A549 (cell line): ENCODE measurements around the gene GSDMA. TPM values are rescaled to one million over a fixed set of nuclear protein-coding genes. Genes with fewer than 3 reads are reported as not detected.

Experiments
- ATAC-seq, 2 experiments: fragments of 200-7000 bp in 1 of 2; fragments of >200 bp in 1 of 2; cut with Nextera tagmentation in 1 of 2; cut with Tn5 transposase in 1 of 2; 3 replicates each; pipeline versions ENCODE4 v1.8.0 to v1.9.1; 2018 to 2020; ENCODE audit warnings: mild to moderate bottlenecking in 1 of 2, moderate library complexity in 1 of 2
- CTCF ChIA-PET: fragments of 300-600 bp; sonication (Branson Sonifier 250); formaldehyde crosslinking; extraction: SDS; loops from one replicate; lab custom pipeline; 2021; ENCODE audit warnings: antibody characterized with exemption, inconsistent platforms; lab: Yijun Ruan, JAX
- POLR2A ChIA-PET: fragments of 350-600 bp; formaldehyde crosslinking; extraction: SDS; loops from one replicate; lab custom pipeline; 2021; ENCODE audit warnings: antibody characterized with exemption, inconsistent platforms; lab: Yijun Ruan, JAX
- DNase-seq, 2 experiments: peaks; one replicate each; pipeline versions ENCODE4 v3.0.0 to v3.0.0-alpha.2; 2011 to 2016; ENCODE audit warnings: low read depth in 1 of 2, low spot score in 1 of 2
- FAIRE-seq: peaks from 2 replicates; lab custom pipeline; 2011; peaks lifted over from hg19 to GRCh38; lab: Jason Lieb, UNC
- H3K27ac ChIP-seq, 2 experiments: fragments of >200 bp; sonication (Bioruptor Twin); formaldehyde crosslinking; 3 replicates each; pipeline ENCODE4 v1.5.1; 2016 to 2017
- H3K4me1 ChIP-seq: fragments of >200 bp; sonication (Bioruptor Twin); formaldehyde crosslinking; 3 replicates; pipeline ENCODE4 v1.6.1; 2016
- H3K4me2 ChIP-seq: fragments of >200 bp; sonication (Bioruptor Twin); formaldehyde crosslinking; 3 replicates; pipeline ENCODE4 v1.6.1; 2016
- H3K4me3 ChIP-seq: fragments of >200 bp; sonication (Bioruptor Twin); formaldehyde crosslinking; 3 replicates; pipeline ENCODE4 v1.5.1; 2016
- H3K9me3 ChIP-seq: fragments of >200 bp; sonication (Bioruptor Twin); formaldehyde crosslinking; 3 replicates; pipeline ENCODE4 v1.6.1; 2016
- CHD2 ChIP-seq: fragments of 150-350 bp; IDR thresholded peaks from 2 replicates; pipeline ENCODE4 v1.6.1; 2014; ENCODE audit warnings: low read length; ENCODE audit not compliant: partially characterized antibody
- CHD4 ChIP-seq: fragments of 200-600 bp; sonication (generic); IDR thresholded peaks from 2 replicates; pipeline ENCODE4 v1.6.1; 2016; ENCODE audit warnings: antibody characterized with exemption, mild to moderate bottlenecking, borderline replicate concordance
- CTCF ChIP-seq: fragments of >200 bp; sonication (Bioruptor Twin); formaldehyde crosslinking; IDR thresholded peaks from 3 replicates; pipeline ENCODE4 v1.5.1; 2016
- EP300 ChIP-seq, 2 experiments: fragments of >200 bp; sonication (Bioruptor Twin); formaldehyde crosslinking; IDR thresholded peaks; 2 replicates in 1 of 2; 3 replicates in 1 of 2; pipeline ENCODE4 v1.6.1; 2016 to 2017
- GATA3 ChIP-seq: IDR thresholded peaks from 2 replicates; pipeline ENCODE4 v1.6.1; 2012; ENCODE audit warnings: borderline replicate concordance
- HDAC2 ChIP-seq: fragments of 200-600 bp; sonication (generic); IDR thresholded peaks from 2 replicates; pipeline ENCODE4 v1.6.1; 2016
- JUN ChIP-seq, 2 experiments: fragments of >200 bp; sonication (Bioruptor Twin); formaldehyde crosslinking; IDR thresholded peaks; 2 replicates in 1 of 2; 3 replicates in 1 of 2; pipeline ENCODE4 v1.6.1; 2016 to 2017
- MAFK ChIP-seq: fragments of 450-650 bp; IDR thresholded peaks from 2 replicates; pipeline ENCODE4 v1.6.1; 2014; ENCODE audit not compliant: partially characterized antibody
- MAX ChIP-seq: IDR thresholded peaks from 2 replicates; pipeline ENCODE4 v1.6.1; 2012
- NFE2L2 ChIP-seq: fragments of 150-350 bp; conservative IDR thresholded peaks from 2 replicates; pipeline ENCODE4 v1.6.1; 2014; ENCODE audit warnings: low read length
- NPAS2 ChIP-seq: fragments of 250-450 bp; sonication (Bioruptor Pico); IDR thresholded peaks from 2 replicates; pipeline ENCODE4 v1.8.0; 2022; ENCODE audit warnings: mild to moderate bottlenecking, moderate library complexity, borderline replicate concordance
- PBX3 ChIP-seq: IDR thresholded peaks from 2 replicates; pipeline ENCODE4 v1.6.1; 2012
- POLR2AphosphoS2 ChIP-seq: conservative IDR thresholded peaks from 2 replicates; pipeline ENCODE4 v1.6.1; 2012; ENCODE audit warnings: low read length, improper control_type of control experiment, inconsistent platforms
- RAD21 ChIP-seq, 2 experiments: fragments of >200 bp in 1 of 2; sonication (Bioruptor Twin) in 1 of 2; formaldehyde crosslinking in 1 of 2; IDR thresholded peaks in 1 of 2; conservative IDR thresholded peaks in 1 of 2; 2 replicates in 1 of 2; 3 replicates in 1 of 2; pipeline ENCODE4 v1.6.1; 2012 to 2018; ENCODE audit warnings: inconsistent platforms in 1 of 2
- SMC3 ChIP-seq: fragments of >200 bp; sonication (Bioruptor Twin); formaldehyde crosslinking; IDR thresholded peaks from 3 replicates; pipeline ENCODE4 v1.6.1; 2018; ENCODE audit warnings: inconsistent platforms
- TP53 ChIP-seq: fragments of 250-450 bp; sonication (Bioruptor Pico); IDR thresholded peaks from 2 replicates; pipeline ENCODE4 v1.5.0; 2021; ENCODE audit warnings: mild to moderate bottlenecking, moderate library complexity
- ZC3H11A ChIP-seq: fragments of 450-650 bp; IDR thresholded peaks from 2 replicates; pipeline ENCODE4 v1.6.1; 2014; ENCODE audit warnings: antibody characterized with exemption, mild to moderate bottlenecking
- ZNF302 ChIP-seq: fragments of 250-450 bp; sonication (Bioruptor Pico); IDR thresholded peaks from 2 replicates; pipeline ENCODE4 v1.9.0; 2021; ENCODE audit warnings: inconsistent platforms, mild to moderate bottlenecking, moderate library complexity
- WGBS: methylation state at CpG from one replicate; pipeline ENCODE4 v1.1.6; 2017; ENCODE audit errors: missing lambda C conversion rate; 5-methylcytosine and 5-hydroxymethylcytosine counted together
- polyA plus RNA-seq, 4 experiments: library from polyadenylated mRNA; depleted of rRNA in 3 of 4; stranded (reverse); fragments of >200 nt; fragmentation: RNase III in 1 of 4; extraction: RNeasy Plus Mini Kit Qiagen cat#74134 plus additional on column Dnase treatment in 1 of 4; gene quantifications; 2 replicates in 3 of 4; 3 replicates in 1 of 4; pipeline ENCODE4 v1.2.3, GENCODE V29; 2011 to 2017
- small RNA-seq, 6 experiments: library from RNA; depleted of rRNA; stranded (forward); fragments of <200 nt; gene quantifications; one replicate each; pipeline ENCODE3, GENCODE V24; 2012

GSDMA gene
- polyA plus RNA-seq, 2 of the 4 experiments (the other 2 are of a cell fraction) = not detected

GRCh38 chr17:40025559-40025958 is 62.8 kb downstream of the GSDMA start:
- H3K4me3 ChIP-seq = no peak overlapping the region
- H3K9me3 ChIP-seq = no peaks in the 10 kb centered on the region
- no peak overlapping the region for H3K4me2 ChIP-seq
- ChIA-PET POLR2A (interaction anchor here (1.1 kb wide), 1 partner anchor 45 kb away, joined by 3 read pairs; the partner anchor contains the start of gene PSMD3), CTCF (interaction anchor here (0.6 to 23.2 kb wide), 24 partner anchors 14 to 1756 kb away, joined by 3 to 625 read pairs (median 12); partner anchors contain the start of genes CSF3, GSDMA, MED24 and THRA)
- ATAC-seq (no peak), FAIRE-seq (no peak), DNase-seq (no peak)
- H3K4me1 ChIP-seq = peaks cover 37% of the 10 kb centered on the region
- 93% methylated on average over 2 of the region's 2 CpGs for WGBS
- peak overlapping the region in 1 of 2 experiments; percentile 9; a peak in 1 of 6 replicates for H3K27ac ChIP-seq
- TF ChIP-seq CHD4 (no peak), NFE2L2 (no peak), HDAC2 (no peak)

DNA sequence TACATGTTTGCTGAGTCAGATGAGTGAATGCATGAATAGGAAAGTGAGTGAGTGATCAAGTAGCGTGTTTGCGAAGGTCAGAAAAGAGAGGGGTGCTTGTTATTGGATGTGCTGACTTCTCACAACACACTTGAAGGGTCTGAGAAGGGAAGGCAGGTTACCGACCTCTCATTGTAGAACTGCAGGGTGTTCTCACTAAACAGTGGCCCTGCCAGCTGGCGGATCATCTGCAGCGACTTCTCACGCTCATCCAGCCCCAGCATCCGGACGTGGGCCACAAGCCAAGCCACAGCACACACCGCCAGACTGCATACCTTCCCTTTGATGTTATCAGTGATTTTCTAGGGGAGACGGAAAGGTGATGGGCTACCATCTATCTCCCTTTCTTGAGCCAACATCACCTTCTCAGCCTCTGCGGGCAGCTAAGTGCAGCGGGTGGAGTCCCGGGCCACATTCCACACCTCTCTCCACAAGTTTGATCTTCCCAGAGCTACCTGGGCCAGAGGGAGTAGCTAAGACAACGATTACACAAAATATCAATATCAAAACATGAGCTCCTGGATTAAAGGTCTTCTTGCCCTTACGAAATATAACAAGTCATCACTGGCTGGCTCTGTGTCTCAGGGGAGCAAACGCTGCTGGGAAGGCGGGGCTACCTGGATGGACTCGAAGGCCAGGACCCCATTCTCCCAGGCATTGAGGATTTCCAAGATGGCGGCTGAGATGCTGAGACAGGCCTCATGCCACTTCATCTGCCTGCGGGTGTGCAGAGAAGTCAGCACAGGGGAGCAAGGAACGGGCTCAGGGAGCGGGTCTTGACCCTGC is 63.4 kb downstream of the GSDMA start:
- no peak for ATAC-seq
- H3K27ac ChIP-seq = peak overlapping the region; percentile 30 to 56; a peak in 3 of 6 replicates
- TF ChIP-seq JUN (IDR thresholded peaks at IDR 0.05) (no peak), MAFK (peak; percentile 31)
- TF ChIP-seq, all 56 proteins: peak for 1
- Histone ChIP-seq H3K4me3 (no peak overlapping the region), H3K4me2 (no peak overlapping the region), H3K9me3 (no peaks in the 10 kb centered on the region), H3K4me1 (peaks cover 31% of the 10 kb centered on the region)
- DNase-seq (no peak), FAIRE-seq (no peak)
- ChIA-PET CTCF (interaction anchor here (0.6 to 23.2 kb wide), 51 partner anchors 13 to 404 kb away, joined by 3 to 625 read pairs (median 5); partner anchors contain the start of genes CASC3, CSF3, GSDMA and MED24), POLR2A (no interaction called here)
- 91% methylated on average over 21 of the region's 22 CpGs for WGBS

DNA sequence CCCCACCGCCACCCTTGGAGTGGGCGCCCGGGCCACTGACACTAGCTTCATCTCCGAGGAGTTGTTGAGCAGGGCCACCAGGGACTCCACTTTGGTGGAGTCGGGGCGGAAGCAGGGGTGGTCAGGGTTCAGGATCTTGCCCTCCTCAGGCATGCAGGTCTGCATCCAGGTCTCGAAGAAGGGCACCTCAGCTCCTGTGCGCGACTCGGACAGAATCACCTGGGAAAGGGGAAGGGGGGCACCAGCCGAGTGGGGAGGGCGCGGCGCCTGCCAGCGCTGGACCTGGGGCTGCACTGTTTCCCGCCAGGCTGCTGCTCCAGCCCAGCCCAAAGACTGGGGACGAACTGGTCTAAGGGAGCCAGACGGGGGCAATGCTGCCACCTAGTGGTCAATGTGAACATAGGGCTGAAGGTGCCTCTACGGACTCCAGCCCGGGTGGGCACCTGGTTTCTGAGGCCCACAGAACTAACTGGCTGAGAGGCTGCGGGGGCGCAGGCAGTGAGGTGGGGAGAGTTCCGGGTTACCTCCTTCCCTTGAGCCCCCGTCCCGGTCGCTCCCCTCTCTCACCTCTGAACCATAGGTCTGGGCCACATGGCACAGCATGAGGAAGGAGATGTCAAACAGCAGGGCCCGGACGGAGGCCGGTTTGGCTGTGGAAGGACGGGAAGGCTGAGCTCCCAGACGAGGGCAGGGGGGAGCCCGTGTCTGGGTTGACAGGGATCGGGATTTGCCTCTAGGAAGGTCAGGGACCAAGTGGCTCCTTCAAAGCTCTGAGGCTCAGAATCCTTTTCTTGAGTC is 64.2 kb downstream of the GSDMA start:
- POLR2A ChIA-PET = no interaction called here

More for the DNA sequence above, 64.2 kb downstream of the GSDMA start:
- FAIRE-seq = peak; percentile 18
- peak; percentile 83 to 93 for DNase-seq
- no peak for TF ChIP-seq NPAS2 (CRISPR knock-in tag)
- peak; percentile 96 for TF ChIP-seq CTCF
- no peak for TF ChIP-seq EP300 (IDR thresholded peaks at IDR 0.05)
- no peak for TF ChIP-seq ZC3H11A
- TF ChIP-seq GATA3 = no peak
- TF ChIP-seq SMC3 = peak; percentile 82
- no peak for TF ChIP-seq POLR2AphosphoS2
- TF ChIP-seq ZNF302 (CRISPR knock-in tag) = no peak
- no peak for TF ChIP-seq PBX3
- no peak for TF ChIP-seq MAX
- peak; percentile 77 to 79 for TF ChIP-seq RAD21 (conservative IDR thresholded peaks at IDR 0.05 in 1 of 2, IDR thresholded peaks at IDR 0.05 in 1 of 2)
- 0 out of 2 replicates have a peak, but pooled peaks have one; percentile 27 for TF ChIP-seq TP53 (CRISPR knock-in tag)
- no peak for TF ChIP-seq CHD2
- Histone ChIP-seq H3K4me1 (peaks cover 23% of the 10 kb centered on the region), H3K4me3 (no peak overlapping the region), H3K4me2 (no peak overlapping the region), H3K27ac (peak overlapping the region; percentile 30 to 56; a peak in 4 of 6 replicates), H3K9me3 (no peaks in the 10 kb centered on the region)
- CTCF ChIA-PET = interaction anchor here (0.6 to 23.2 kb wide), 73 partner anchors 12 to 280 kb away, joined by 3 to 625 read pairs (median 4); partner anchors contain the start of genes CASC3, CSF3, GSDMA and MED24
- 35% methylated on average over 31 of the region's 33 CpGs for WGBS
- ATAC-seq = peak; percentile 84 to 97

Small RNAs within 50 kb of the gene (small RNA-seq; reads per million reads assigned to genes)
- 10.4 to 410 (median 71.9) reads per million in 6 experiments for gene SNORD124

Other genes with a start within 250 kb of the GSDMA start
- gene MIEN1, start 232.5 kb upstream of the GSDMA start, polyA plus RNA-seq (2011; rRNA removed) = 63.9 and 111 TPM in 2 replicates
- gene MIEN1, start 232.5 kb upstream of the GSDMA start, polyA plus RNA-seq (2017; fragmentation: RNase III; extraction: RNeasy Plus Mini Kit Qiagen cat#74134 plus additional on column Dnase treatment) = 73.2 to 86.5 TPM (median 85.5 TPM) in 3 replicates
- gene GRB7, start 225.1 kb upstream of the GSDMA start, polyA plus RNA-seq (2011; rRNA removed) = 5.9 and 8.6 TPM in 2 replicates
- 5.0 to 10.7 TPM (median 10.1 TPM) in 3 replicates for gene GRB7, start 225.1 kb upstream of the GSDMA start, polyA plus RNA-seq (2017; fragmentation: RNase III; extraction: RNeasy Plus Mini Kit Qiagen cat#74134 plus additional on column Dnase treatment)
- gene IKZF3, start 98.7 kb upstream of the GSDMA start, polyA plus RNA-seq (2011; rRNA removed) = not detected in 2 replicates
- not detected in 3 replicates for gene IKZF3, start 98.7 kb upstream of the GSDMA start, polyA plus RNA-seq (2017; fragmentation: RNase III; extraction: RNeasy Plus Mini Kit Qiagen cat#74134 plus additional on column Dnase treatment)
- not detected in 2 replicates for gene ZPBP2, start 94.8 kb upstream of the GSDMA start, polyA plus RNA-seq (2011; rRNA removed)
- gene ZPBP2, start 94.8 kb upstream of the GSDMA start, polyA plus RNA-seq (2017; fragmentation: RNase III; extraction: RNeasy Plus Mini Kit Qiagen cat#74134 plus additional on column Dnase treatment) = not detected in 3 replicates
- gene GSDMB, start 44.4 kb upstream of the GSDMA start, polyA plus RNA-seq (2011; rRNA removed) = 7.7 and 9.4 TPM in 2 replicates
- 4.9 to 6.8 TPM (median 6.4 TPM) in 3 replicates for gene GSDMB, start 44.4 kb upstream of the GSDMA start, polyA plus RNA-seq (2017; fragmentation: RNase III; extraction: RNeasy Plus Mini Kit Qiagen cat#74134 plus additional on column Dnase treatment)
- gene ORMDL3, start 35.4 kb upstream of the GSDMA start, polyA plus RNA-seq (2011; rRNA removed) = 26.9 and 49.0 TPM in 2 replicates
- gene ORMDL3, start 35.4 kb upstream of the GSDMA start, polyA plus RNA-seq (2017; fragmentation: RNase III; extraction: RNeasy Plus Mini Kit Qiagen cat#74134 plus additional on column Dnase treatment) = 41.4 to 52.1 TPM (median 51.0 TPM) in 3 replicates
- gene LRRC3C, start 35.3 kb upstream of the GSDMA start, polyA plus RNA-seq (2011; rRNA removed) = not detected in 2 replicates
- gene LRRC3C, start 35.3 kb upstream of the GSDMA start, polyA plus RNA-seq (2017; fragmentation: RNase III; extraction: RNeasy Plus Mini Kit Qiagen cat#74134 plus additional on column Dnase treatment) = not detected in 3 replicates
- gene PSMD3, start 17.8 kb downstream of the GSDMA start, polyA plus RNA-seq (2011; rRNA removed) = 87.7 and 113 TPM in 2 replicates
- gene PSMD3, start 17.8 kb downstream of the GSDMA start, polyA plus RNA-seq (2017; fragmentation: RNase III; extraction: RNeasy Plus Mini Kit Qiagen cat#74134 plus additional on column Dnase treatment) = 186 to 193 TPM (median 187 TPM) in 3 replicates
- gene CSF3, start 52.4 kb downstream of the GSDMA start, polyA plus RNA-seq (2011; rRNA removed) = 0.41 TPM in 1 of 2 replicates, not detected in the other
- not detected in 3 replicates for gene CSF3, start 52.4 kb downstream of the GSDMA start, polyA plus RNA-seq (2017; fragmentation: RNase III; extraction: RNeasy Plus Mini Kit Qiagen cat#74134 plus additional on column Dnase treatment)
- gene MED24, start 91.4 kb downstream of the GSDMA start, polyA plus RNA-seq (2011; rRNA removed) = 63.6 and 89.5 TPM in 2 replicates
- 60.7 to 64.5 TPM (median 60.8 TPM) in 3 replicates for gene MED24, start 91.4 kb downstream of the GSDMA start, polyA plus RNA-seq (2017; fragmentation: RNase III; extraction: RNeasy Plus Mini Kit Qiagen cat#74134 plus additional on column Dnase treatment)
- 20.1 and 27.4 TPM in 2 replicates for gene THRA, start 100.0 kb downstream of the GSDMA start, polyA plus RNA-seq (2011; rRNA removed)
- gene THRA, start 100.0 kb downstream of the GSDMA start, polyA plus RNA-seq (2017; fragmentation: RNase III; extraction: RNeasy Plus Mini Kit Qiagen cat#74134 plus additional on column Dnase treatment) = 16.1 to 23.7 TPM (median 22.5 TPM) in 3 replicates
- gene NR1D1, start 137.6 kb downstream of the GSDMA start, polyA plus RNA-seq (2011; rRNA removed) = 1.2 and 2.4 TPM in 2 replicates
- 3.0 to 4.6 TPM (median 4.4 TPM) in 3 replicates for gene NR1D1, start 137.6 kb downstream of the GSDMA start, polyA plus RNA-seq (2017; fragmentation: RNase III; extraction: RNeasy Plus Mini Kit Qiagen cat#74134 plus additional on column Dnase treatment)
- 87.8 and 95.1 TPM in 2 replicates for gene MSL1, start 159.0 kb downstream of the GSDMA start, polyA plus RNA-seq (2011; rRNA removed)
- gene MSL1, start 159.0 kb downstream of the GSDMA start, polyA plus RNA-seq (2017; fragmentation: RNase III; extraction: RNeasy Plus Mini Kit Qiagen cat#74134 plus additional on column Dnase treatment) = 60.4 to 70.1 TPM (median 64.8 TPM) in 3 replicates
- 62.8 and 67.9 TPM in 2 replicates for gene CASC3, start 177.5 kb downstream of the GSDMA start, polyA plus RNA-seq (2011; rRNA removed)
- gene CASC3, start 177.5 kb downstream of the GSDMA start, polyA plus RNA-seq (2017; fragmentation: RNase III; extraction: RNeasy Plus Mini Kit Qiagen cat#74134 plus additional on column Dnase treatment) = 44.5 to 48.2 TPM (median 45.5 TPM) in 3 replicates
- gene RAPGEFL1, start 214.5 kb downstream of the GSDMA start, polyA plus RNA-seq (2011; rRNA removed) = 3.7 and 4.1 TPM in 2 replicates
- gene RAPGEFL1, start 214.5 kb downstream of the GSDMA start, polyA plus RNA-seq (2017; fragmentation: RNase III; extraction: RNeasy Plus Mini Kit Qiagen cat#74134 plus additional on column Dnase treatment) = 4.7 to 4.8 TPM (median 4.8 TPM) in 3 replicates